ENCODE data around the gene FKBP5.

DNA sequence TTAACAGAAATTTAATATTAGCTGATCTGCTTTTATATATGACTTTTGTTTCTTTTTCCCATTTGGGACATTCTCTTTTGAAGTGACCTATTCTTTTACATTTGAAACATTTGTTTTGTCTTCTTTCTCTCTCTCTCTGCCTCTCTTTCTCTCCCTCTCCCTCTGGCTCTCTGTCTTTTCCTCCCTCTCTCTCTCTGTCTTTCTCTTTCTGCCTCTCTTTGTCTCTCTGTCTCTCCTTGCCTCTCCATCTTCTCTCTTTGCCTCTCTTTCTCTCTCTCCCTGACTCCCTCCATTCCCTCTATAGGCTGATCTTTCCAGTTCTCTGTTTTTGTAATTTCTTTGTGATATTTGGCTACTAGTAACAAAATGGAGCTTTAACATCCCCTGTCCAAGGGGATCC lies 124.0 kb downstream of the FKBP5 start:
- TF ChIP-seq, protein P1, sequence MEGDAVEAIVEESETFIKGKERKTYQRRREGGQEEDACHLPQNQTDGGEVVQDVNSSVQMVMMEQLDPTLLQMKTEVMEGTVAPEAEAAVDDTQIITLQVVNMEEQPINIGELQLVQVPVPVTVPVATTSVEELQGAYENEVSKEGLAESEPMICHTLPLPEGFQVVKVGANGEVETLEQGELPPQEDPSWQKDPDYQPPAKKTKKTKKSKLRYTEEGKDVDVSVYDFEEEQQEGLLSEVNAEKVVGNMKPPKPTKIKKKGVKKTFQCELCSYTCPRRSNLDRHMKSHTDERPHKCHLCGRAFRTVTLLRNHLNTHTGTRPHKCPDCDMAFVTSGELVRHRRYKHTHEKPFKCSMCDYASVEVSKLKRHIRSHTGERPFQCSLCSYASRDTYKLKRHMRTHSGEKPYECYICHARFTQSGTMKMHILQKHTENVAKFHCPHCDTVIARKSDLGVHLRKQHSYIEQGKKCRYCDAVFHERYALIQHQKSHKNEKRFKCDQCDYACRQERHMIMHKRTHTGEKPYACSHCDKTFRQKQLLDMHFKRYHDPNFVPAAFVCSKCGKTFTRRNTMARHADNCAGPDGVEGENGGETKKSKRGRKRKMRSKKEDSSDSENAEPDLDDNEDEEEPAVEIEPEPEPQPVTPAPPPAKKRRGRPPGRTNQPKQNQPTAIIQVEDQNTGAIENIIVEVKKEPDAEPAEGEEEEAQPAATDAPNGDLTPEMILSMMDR (IDR thresholded peaks at IDR 0.05): no peak
- no peak for TF ChIP-seq POLR2A (IDR thresholded peaks at IDR 0.05)

All from esophagus squamous epithelium (tissue), 4 donors.